Measurements from ENCODE around the gene OSTN. TPM values are rescaled to one million over a fixed set of nuclear protein-coding genes. Genes with fewer than 3 reads are reported as not detected.

Gene OSTN
- total and polyA plus RNA-seq, 12 donors, result 0.07 to 0.72 (median 0.31) TPM; not detected in 4

GRCh38 chr3:191259486-191259885 lies 60.4 kb downstream of the OSTN start:
- H3K27ac ChIP-seq, result peak overlapping the region in 1 of 10 donors; percentile 39
- H3K4me1 ChIP-seq, result peaks cover 0 to 29% (median 0%) of the 10 kb centered on the region in 9 donors
- intact Hi-C loops (cut with DNase I), result loop anchor here in 2 of 10 donors (5.0 to 10.0 kb wide), 2 partner anchors 123 to 125 kb away; no protein-coding TSS in a partner anchor
- TF ChIP-seq, protein P1, sequence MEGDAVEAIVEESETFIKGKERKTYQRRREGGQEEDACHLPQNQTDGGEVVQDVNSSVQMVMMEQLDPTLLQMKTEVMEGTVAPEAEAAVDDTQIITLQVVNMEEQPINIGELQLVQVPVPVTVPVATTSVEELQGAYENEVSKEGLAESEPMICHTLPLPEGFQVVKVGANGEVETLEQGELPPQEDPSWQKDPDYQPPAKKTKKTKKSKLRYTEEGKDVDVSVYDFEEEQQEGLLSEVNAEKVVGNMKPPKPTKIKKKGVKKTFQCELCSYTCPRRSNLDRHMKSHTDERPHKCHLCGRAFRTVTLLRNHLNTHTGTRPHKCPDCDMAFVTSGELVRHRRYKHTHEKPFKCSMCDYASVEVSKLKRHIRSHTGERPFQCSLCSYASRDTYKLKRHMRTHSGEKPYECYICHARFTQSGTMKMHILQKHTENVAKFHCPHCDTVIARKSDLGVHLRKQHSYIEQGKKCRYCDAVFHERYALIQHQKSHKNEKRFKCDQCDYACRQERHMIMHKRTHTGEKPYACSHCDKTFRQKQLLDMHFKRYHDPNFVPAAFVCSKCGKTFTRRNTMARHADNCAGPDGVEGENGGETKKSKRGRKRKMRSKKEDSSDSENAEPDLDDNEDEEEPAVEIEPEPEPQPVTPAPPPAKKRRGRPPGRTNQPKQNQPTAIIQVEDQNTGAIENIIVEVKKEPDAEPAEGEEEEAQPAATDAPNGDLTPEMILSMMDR (IDR thresholded peaks at IDR 0.05), result no peak
- WGBS, 2 donors, result 0 to 87% methylated on average over 1 of the region's 1 CpG
- H3K36me3 ChIP-seq, result no peaks in the 10 kb centered on the region
- no peaks in the 10 kb centered on the region for H3K9me3 ChIP-seq
- ATAC-seq, result no peak
- peak overlapping the region in 1 of 10 donors; percentile 7 for H3K4me3 ChIP-seq
- DNase-seq, result no peak
- H3K27me3 ChIP-seq, result no peaks in the 10 kb centered on the region

DNA sequence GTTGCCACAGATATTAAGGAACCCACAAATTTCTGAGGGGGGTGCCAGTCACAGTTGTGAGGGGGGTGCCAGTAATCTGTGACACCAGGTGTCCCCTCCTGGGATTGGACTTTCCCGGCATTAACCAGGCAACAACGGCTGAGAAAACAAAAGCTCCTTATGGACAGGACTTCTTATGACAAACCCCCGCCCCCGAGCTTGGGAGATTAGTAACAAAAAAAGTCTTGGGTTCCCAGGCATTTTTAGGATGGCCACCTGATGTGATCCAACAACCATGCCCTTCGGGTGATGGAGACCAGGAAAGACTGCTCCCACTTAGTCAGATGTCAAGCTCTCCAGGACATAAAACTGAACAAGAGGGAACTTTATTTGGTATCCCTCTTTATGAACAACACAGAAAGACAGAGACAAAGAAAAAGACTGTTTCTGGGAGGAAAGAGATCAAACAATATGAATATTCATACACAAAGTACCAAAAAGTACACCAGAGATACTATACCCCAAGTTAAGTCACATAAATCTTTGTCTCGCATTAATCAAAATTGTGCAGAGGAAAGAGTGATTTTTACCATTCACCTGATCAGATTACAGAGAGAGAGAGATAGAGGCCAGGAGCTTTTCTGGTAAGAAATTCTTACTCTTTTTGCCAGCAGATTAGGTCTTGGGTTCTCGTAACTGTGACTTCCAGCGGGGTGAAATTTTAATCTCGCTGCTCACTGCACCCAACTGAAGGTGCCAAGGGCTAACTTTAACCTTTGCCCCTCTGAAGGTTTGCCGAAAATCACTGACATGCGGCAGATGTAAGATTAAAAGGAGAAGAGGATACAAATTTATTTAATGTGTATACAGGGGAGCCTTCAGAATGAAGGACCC lies 61.6 kb downstream of the OSTN start:
- TF ChIP-seq, protein P1 (IDR thresholded peaks at IDR 0.05), result no peak
- DNase-seq, result no peak
- ATAC-seq, result no peak
- H3K27me3 ChIP-seq, result no peaks in the 10 kb centered on the region
- H3K36me3 ChIP-seq, result no peaks in the 10 kb centered on the region
- peaks cover 0 to 29% (median 0%) of the 10 kb centered on the region in 9 donors for H3K4me1 ChIP-seq
- H3K27ac ChIP-seq, result no peak overlapping the region
- no peak overlapping the region for H3K4me3 ChIP-seq
- H3K9me3 ChIP-seq, result no peaks in the 10 kb centered on the region
- intact Hi-C loops (cut with DNase I), result no loop called here
- 83 to 85% methylated on average over 11 of the region's 11 CpGs for WGBS, 2 donors

GRCh38 chr3:191261304-191261638 lies 62.2 kb downstream of the OSTN start:
- H3K9me3 ChIP-seq, result no peaks in the 10 kb centered on the region
- ATAC-seq (no peak), DNase-seq (no peak)
- H3K36me3 ChIP-seq, result no peaks in the 10 kb centered on the region
- TF ChIP-seq, protein P1 (IDR thresholded peaks at IDR 0.05), result no peak
- H3K27ac ChIP-seq, result no peak overlapping the region
- H3K4me3 ChIP-seq, result no peak overlapping the region
- no peaks in the 10 kb centered on the region for H3K27me3 ChIP-seq
- H3K4me1 ChIP-seq, result peaks cover 0 to 29% (median 0%) of the 10 kb centered on the region in 9 donors
- intact Hi-C loops (cut with DNase I), result no loop called here

DNA sequence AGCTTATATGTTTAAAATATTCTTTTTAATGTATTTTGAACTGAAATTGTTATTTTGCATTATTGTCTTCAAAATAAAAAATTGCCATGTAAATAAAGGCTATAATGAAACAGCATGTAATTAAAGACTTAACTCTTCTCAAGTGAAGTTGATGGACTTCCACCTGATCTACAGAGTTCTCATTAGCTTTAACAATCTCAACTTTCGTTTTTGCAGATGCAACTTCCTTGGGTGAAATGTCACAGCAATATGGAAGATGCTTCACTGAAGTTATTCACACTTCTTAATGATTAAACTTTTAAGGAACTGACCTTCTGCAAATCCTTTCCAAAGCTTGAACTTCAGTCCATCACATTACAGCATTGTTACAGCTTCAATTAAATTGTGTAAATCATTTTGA lies 63.6 kb downstream of the OSTN start:
- TF ChIP-seq, protein P1 (IDR thresholded peaks at IDR 0.05), result no peak
- Histone ChIP-seq H3K27ac (peak overlapping the region in 1 of 10 donors; percentile 45), H3K27me3 (no peaks in the 10 kb centered on the region), H3K9me3 (no peaks in the 10 kb centered on the region), H3K4me3 (no peak overlapping the region), H3K4me1 (peaks cover 0 to 29% (median 0%) of the 10 kb centered on the region in 9 donors), H3K36me3 (no peaks in the 10 kb centered on the region)
- WGBS, 2 donors, result 67 to 85% methylated on average over 1 of the region's 1 CpG
- ATAC-seq (no peak), DNase-seq (no peak)
- intact Hi-C loops (cut with DNase I), result no loop called here
